WTC11 (cell line): Measurements from ENCODE around the gene RNASE12.

Experiments
- CTCF ChIP-seq: fragments of 200-600 bp; IDR thresholded peaks from 2 replicates; pipeline ENCODE4 v1.8.0; 2022; ENCODE audit warnings: antibody characterized with exemption
- ELF4 ChIP-seq: sonication (generic); formaldehyde crosslinking; IDR thresholded peaks from 2 replicates; pipeline ENCODE4 v1.8.1; 2022; ENCODE audit warnings: low read depth, mild to moderate bottlenecking, moderate library complexity, missing genetic modification reagents
- RELA ChIP-seq: sonication (generic); formaldehyde crosslinking; IDR thresholded peaks from 2 replicates; pipeline ENCODE4 v1.8.1; 2022; ENCODE audit warnings: missing genetic modification reagents, mild to moderate bottlenecking, borderline replicate concordance
- SP1 ChIP-seq: sonication (generic); formaldehyde crosslinking; conservative IDR thresholded peaks from 2 replicates; pipeline ENCODE4 v1.8.1; 2022; ENCODE audit warnings: missing genetic modification reagents
- STAT6 ChIP-seq: sonication (generic); formaldehyde crosslinking; conservative IDR thresholded peaks from 2 replicates; pipeline ENCODE4 v1.8.1; 2023; ENCODE audit warnings: mild to moderate bottlenecking, low read depth, missing genetic modification reagents, moderate library complexity
- ZNF317 ChIP-seq: sonication (generic); formaldehyde crosslinking; IDR thresholded peaks from 2 replicates; pipeline ENCODE4 v1.8.1; 2023; ENCODE audit warnings: low read depth, mild to moderate bottlenecking, moderate library complexity, missing genetic modification reagents, borderline replicate concordance
- ZSCAN18 ChIP-seq: fragments of 250-450 bp; sonication (Bioruptor Pico); IDR thresholded peaks from 2 replicates; pipeline ENCODE4 v2.1.2; 2022; ENCODE audit warnings: mild to moderate bottlenecking, moderate library complexity

GRCh38 chr14:20591235-20591634 is at the start of gene RNASE12:
- TF ChIP-seq RELA (CRISPR knock-in tag) (no peak), ZSCAN18 (CRISPR knock-in tag) (no peak), CTCF (no peak), ZNF317 (CRISPR knock-in tag) (no peak), ELF4 (CRISPR knock-in tag) (no peak), STAT6 (CRISPR knock-in tag) (no peak), SP1 (CRISPR knock-in tag) (no peak)
